ENCODE results near the gene NCK1.

The NCK1 gene

GRCh38 chr3:136989781-136990524 lies 127.9 kb downstream of the NCK1 start:
- no peak for ATAC-seq (replicated peaks; ENCODE audit: extremely low read depth, poor library complexity, severe bottlenecking)
- Mint-ChIP-seq H3K27ac (ENCODE audit: low read depth) (no peak overlapping the region), H3K4me1 (no peaks in the 10 kb centered on the region), H3K27me3 (no peaks in the 10 kb centered on the region), H3K9me3 (no peaks in the 10 kb centered on the region), H3K36me3 (ENCODE audit: insufficient read depth) (no peaks in the 10 kb centered on the region), H3K4me3 (no peak overlapping the region)
- no peak for DNase-seq (ENCODE audit: low spot score in 2 of 2)

GRCh38 chr3:136990826-136991225 lies 128.8 kb downstream of the NCK1 start:
- DNase-seq (ENCODE audit: low spot score in 2 of 2): no peak
- no peaks in the 10 kb centered on the region for H3K36me3 Mint-ChIP-seq (ENCODE audit: insufficient read depth)

GRCh38 chr3:136992115-136992514 lies 130.1 kb downstream of the NCK1 start:
- no peaks in the 10 kb centered on the region for H3K9me3 Mint-ChIP-seq
- H3K27ac Mint-ChIP-seq (ENCODE audit: low read depth): no peak overlapping the region

More at GRCh38 chr3:136990826-136991225, 128.8 kb downstream of the NCK1 start:
- no peaks in the 10 kb centered on the region for H3K9me3 Mint-ChIP-seq
- no peaks in the 10 kb centered on the region for H3K27me3 Mint-ChIP-seq
- H3K4me1 Mint-ChIP-seq: no peaks in the 10 kb centered on the region
- ATAC-seq (replicated peaks; ENCODE audit: extremely low read depth, poor library complexity, severe bottlenecking): no peak
- no peak overlapping the region for H3K27ac Mint-ChIP-seq (ENCODE audit: low read depth)
- H3K4me3 Mint-ChIP-seq: no peak overlapping the region

GRCh38 chr3:136994772-136995516 lies 132.9 kb downstream of the NCK1 start:
- Mint-ChIP-seq H3K4me1 (no peaks in the 10 kb centered on the region), H3K27me3 (no peaks in the 10 kb centered on the region), H3K9me3 (no peaks in the 10 kb centered on the region), H3K27ac (ENCODE audit: low read depth) (no peak overlapping the region), H3K4me3 (no peak overlapping the region), H3K36me3 (ENCODE audit: insufficient read depth) (no peaks in the 10 kb centered on the region)
- no peak for DNase-seq (ENCODE audit: low spot score in 2 of 2)
- no peak for ATAC-seq (replicated peaks; ENCODE audit: extremely low read depth, poor library complexity, severe bottlenecking)

More at GRCh38 chr3:136992115-136992514, 130.1 kb downstream of the NCK1 start:
- no peaks in the 10 kb centered on the region for H3K4me1 Mint-ChIP-seq
- H3K36me3 Mint-ChIP-seq (ENCODE audit: insufficient read depth): no peaks in the 10 kb centered on the region
- ATAC-seq (replicated peaks; ENCODE audit: extremely low read depth, poor library complexity, severe bottlenecking) (no peak), DNase-seq (ENCODE audit: low spot score in 2 of 2) (no peak)
- H3K4me3 Mint-ChIP-seq: no peak overlapping the region
- H3K27me3 Mint-ChIP-seq: no peaks in the 10 kb centered on the region

GRCh38 chr3:136995652-136996051 lies 133.6 kb downstream of the NCK1 start:
- DNase-seq (ENCODE audit: low spot score in 2 of 2) (no peak), ATAC-seq (replicated peaks; ENCODE audit: extremely low read depth, poor library complexity, severe bottlenecking) (no peak)
- H3K4me3 Mint-ChIP-seq: no peak overlapping the region
- H3K4me1 Mint-ChIP-seq: no peaks in the 10 kb centered on the region
- no peak overlapping the region for H3K27ac Mint-ChIP-seq (ENCODE audit: low read depth)
- H3K9me3 Mint-ChIP-seq: no peaks in the 10 kb centered on the region
- H3K36me3 Mint-ChIP-seq (ENCODE audit: insufficient read depth): no peaks in the 10 kb centered on the region
- H3K27me3 Mint-ChIP-seq: no peaks in the 10 kb centered on the region
